WERI-Rb-1 (cell line): ENCODE data around the gene TAF1A.

ENCODE experiments used
- DNase-seq: peaks from one replicate; pipeline ENCODE4 v3.0.0-alpha.2; 2020
- H3K27ac ChIP-seq: fragments of 250-450 bp; sonication (Bioruptor Pico); 2 replicates; pipeline ENCODE4 v1.5.1; 2020; ENCODE audit warnings: mild to moderate bottlenecking, moderate library complexity
- H3K27me3 ChIP-seq: fragments of 250-450 bp; sonication (Bioruptor Pico); 2 replicates; pipeline ENCODE4 v1.5.1; 2021; ENCODE audit warnings: mild to moderate bottlenecking, low read depth, moderate library complexity; ENCODE audit not compliant: insufficient read depth, severe bottlenecking
- H3K36me3 ChIP-seq: fragments of 250-450 bp; sonication (Bioruptor Pico); 2 replicates; pipeline ENCODE4 v1.5.1; 2020; ENCODE audit warnings: mild to moderate bottlenecking, moderate library complexity
- H3K4me3 ChIP-seq: 2 replicates; pipeline ENCODE4 v1.5.1; 2011; ENCODE audit warnings: low read depth, mild to moderate bottlenecking, control low read depth, low read length
- H3K9me3 ChIP-seq: fragments of 250-450 bp; sonication (Bioruptor Pico); 2 replicates; pipeline ENCODE4 v1.5.1; 2021; ENCODE audit warnings: mild to moderate bottlenecking, moderate library complexity; ENCODE audit not compliant: severe bottlenecking
- CTCF ChIP-seq: IDR thresholded peaks from 2 replicates; pipeline ENCODE4 v1.5.1; 2011; ENCODE audit warnings: low read depth, mild to moderate bottlenecking, control low read depth, inconsistent platforms, low read length

Gene TAF1A

GRCh38 chr1:222555992-222556615, 33.6 kb downstream of the TAF1A start:
- Histone ChIP-seq H3K9me3 (no peaks in the 10 kb centered on the region), H3K36me3 (no peaks in the 10 kb centered on the region), H3K4me3 (no peak overlapping the region), H3K27me3 (no peaks in the 10 kb centered on the region), H3K27ac (no peak overlapping the region)
- no peak for TF ChIP-seq CTCF
- DNase-seq: no peak

- TF ChIP-seq CTCF: no peak
- Histone ChIP-seq H3K27ac (no peak overlapping the region), H3K9me3 (no peaks in the 10 kb centered on the region), H3K27me3 (no peaks in the 10 kb centered on the region), H3K4me3 (no peak overlapping the region), H3K36me3 (no peaks in the 10 kb centered on the region)
- no peak for DNase-seq
Observed at GRCh38 chr1:222554177-222554576, 35.6 kb downstream of the TAF1A start.

DNA sequence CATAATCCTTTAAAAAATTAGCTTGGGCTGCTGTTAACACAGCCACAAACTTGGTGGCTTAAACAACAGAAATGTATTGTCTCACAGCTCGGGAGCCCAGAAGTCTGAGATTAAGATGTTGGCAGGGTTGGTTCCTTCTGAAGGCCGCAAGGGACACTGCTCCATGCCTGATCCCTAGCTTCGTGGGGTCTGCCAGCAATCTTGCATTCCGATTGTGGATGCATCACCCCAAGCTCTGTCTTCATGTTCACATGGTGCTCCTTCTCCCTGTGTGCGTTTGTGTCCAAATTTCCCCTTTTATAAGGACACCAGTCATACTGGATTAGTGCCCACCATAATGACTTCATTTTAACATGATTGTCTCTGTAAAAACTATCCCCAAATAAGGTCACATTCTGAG, 36.9 kb downstream of the TAF1A start:
- DNase-seq: no peak
- no peaks in the 10 kb centered on the region for H3K9me3 ChIP-seq
- no peak for TF ChIP-seq CTCF

GRCh38 chr1:222547944-222548671, 41.6 kb downstream of the TAF1A start, which contains the start of gene HHIPL2:
Gene HHIPL2, minus strand, starts transcription at chr1:222548104. Its CDS starts 60 bp downstream, at chr1:222548044.
- no peak for DNase-seq
- Histone ChIP-seq H3K36me3 (no peaks in the 10 kb centered on the region), H3K4me3 (no peak within 1 kb of the TSS), H3K27ac (no peak within 1 kb of the TSS), H3K27me3 (no peaks in the 10 kb centered on the region), H3K9me3 (no peaks in the 10 kb centered on the region)
- no peak for TF ChIP-seq CTCF

More for the DNA sequence above, 36.9 kb downstream of the TAF1A start:
- no peaks in the 10 kb centered on the region for H3K36me3 ChIP-seq
- no peak overlapping the region for H3K27ac ChIP-seq
- H3K4me3 ChIP-seq: no peak overlapping the region
- H3K27me3 ChIP-seq: no peaks in the 10 kb centered on the region

GRCh38 chr1:222547260-222547614, 42.5 kb downstream of the TAF1A start:
- DNase-seq: no peak
- Histone ChIP-seq H3K36me3 (no peaks in the 10 kb centered on the region), H3K27ac (no peak overlapping the region), H3K9me3 (no peaks in the 10 kb centered on the region), H3K4me3 (no peak overlapping the region), H3K27me3 (no peaks in the 10 kb centered on the region)
- no peak for TF ChIP-seq CTCF
